GM21786 (cell line): ENCODE measurements around the gene C19orf81.
"Not testable (repeated sequence)": the region's sequence is repeated elsewhere in the genome, so short reads cannot be mapped to it uniquely, and the experiment has no call there.

Source experiments
- ATAC-seq: cut with Tn5 transposase; IDR thresholded peaks from one replicate; pipeline ENCODE4 v1.9.1; 2021; ENCODE audit not compliant: unreplicated experiment

C19orf81 gene

DNA sequence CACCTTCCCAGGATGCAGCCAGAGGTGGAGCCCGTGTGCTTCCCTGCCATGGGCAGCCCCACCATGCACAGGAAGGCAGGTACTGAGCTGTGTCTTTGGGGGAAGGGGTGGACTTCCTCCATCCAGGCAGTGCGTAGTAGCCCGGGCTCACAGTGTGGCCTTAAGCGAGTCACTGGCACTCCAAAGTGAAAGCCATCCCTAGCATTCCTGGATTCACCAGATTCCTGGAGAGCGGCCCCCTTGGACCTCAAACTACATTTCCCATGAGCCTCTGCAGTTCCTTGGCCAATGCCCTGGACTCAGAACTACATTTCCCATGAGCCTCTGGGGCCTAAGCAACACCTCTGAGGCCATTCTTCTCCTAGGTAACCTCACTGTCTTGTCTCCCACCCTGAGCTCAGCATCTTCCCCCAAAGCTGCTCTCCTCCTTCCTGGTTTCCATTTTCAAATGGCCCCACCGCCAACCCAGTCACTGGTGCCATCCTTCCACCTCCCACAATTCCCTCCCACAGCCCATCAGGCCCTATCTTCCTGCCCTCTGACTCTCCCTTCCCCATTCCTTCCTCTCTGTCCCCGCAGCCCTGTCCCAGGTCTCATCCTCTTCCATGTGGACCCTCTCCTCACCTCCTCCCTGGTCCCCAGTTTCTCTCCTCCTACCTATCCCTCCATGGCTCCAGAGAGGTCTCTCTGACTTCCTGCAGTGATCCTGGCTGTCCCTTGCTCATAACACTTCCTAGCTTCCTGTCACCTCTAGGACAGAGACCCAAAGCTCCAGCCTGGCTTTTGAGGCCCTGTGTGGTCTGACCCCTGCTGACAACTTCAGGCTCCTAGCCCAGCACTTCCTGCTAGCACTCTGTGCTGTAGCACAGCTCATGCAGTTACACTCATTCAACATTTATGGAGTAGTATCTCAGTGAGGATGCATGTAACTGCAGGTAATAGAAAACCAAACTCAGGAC, at the start of gene C19orf81:
Gene C19orf81 (plus strand): TSS at position 13 of the 959 bp plus-strand sequence. CDS start 0 bp downstream, at position 13.
- ATAC-seq: no peak

DNA sequence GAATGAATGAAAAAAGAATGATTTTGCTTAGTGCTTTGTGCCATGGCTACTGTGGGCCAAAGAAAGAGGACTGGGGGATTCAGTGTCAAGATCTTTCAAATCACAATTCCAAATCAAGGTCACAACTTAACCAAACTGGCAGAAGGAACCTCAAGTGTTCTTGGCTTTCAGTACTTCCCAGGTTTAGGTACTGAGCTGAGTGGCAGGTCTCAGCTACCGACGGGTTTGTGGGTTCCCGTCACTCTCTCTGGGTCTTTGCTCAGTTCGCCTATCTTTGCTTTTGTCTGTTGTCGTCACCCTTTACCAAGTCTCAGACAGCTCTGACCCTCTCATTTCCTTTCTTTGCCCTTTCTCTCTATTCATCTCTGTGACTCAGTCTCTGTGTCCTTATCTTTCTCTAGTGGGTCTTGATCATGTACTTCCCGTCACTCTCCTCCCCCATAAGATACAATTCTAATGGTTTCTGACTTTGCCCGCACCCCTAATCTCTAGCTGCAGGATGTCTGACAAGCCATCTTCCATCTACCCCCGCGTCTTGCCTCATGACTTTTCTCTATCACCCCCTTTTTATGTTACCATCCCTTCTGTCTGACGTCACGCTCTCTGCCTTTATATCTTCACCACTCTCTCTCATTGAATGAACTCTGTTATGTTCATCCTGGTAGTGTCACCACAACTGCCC, 47.7 kb upstream of the C19orf81 start:
- no peak for ATAC-seq

DNA sequence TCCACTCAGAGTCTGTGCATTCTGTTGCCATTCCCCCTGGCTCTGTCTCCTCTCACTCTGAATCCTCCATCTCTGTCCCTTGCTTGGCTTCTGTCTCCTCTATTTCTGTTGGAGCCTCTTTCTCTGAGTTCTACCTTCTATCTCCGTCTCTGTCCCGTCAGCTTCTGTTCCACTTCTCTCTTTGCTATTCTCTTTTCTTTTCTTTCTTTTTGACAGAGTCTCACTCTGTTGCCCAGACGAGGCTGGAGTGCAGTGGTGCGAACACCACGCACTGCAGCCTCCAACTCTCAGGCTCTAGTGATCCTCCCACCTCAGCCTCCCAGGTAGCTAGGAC, 47.2 kb upstream of the C19orf81 start:
- ATAC-seq: no peak

- no peak for ATAC-seq
Observed at GRCh38 chr19:50602496-50602895, 46.7 kb upstream of the C19orf81 start.

GRCh38 chr19:50602935-50603334, 46.3 kb upstream of the C19orf81 start:
- no peak for ATAC-seq

- ATAC-seq: not testable (repeated sequence)
Observed at GRCh38 chr19:50604264-50605073, 44.8 kb upstream of the C19orf81 start.

- ATAC-seq: not testable (repeated sequence)
Observed at GRCh38 chr19:50606059-50606836, 43.0 kb upstream of the C19orf81 start.

DNA sequence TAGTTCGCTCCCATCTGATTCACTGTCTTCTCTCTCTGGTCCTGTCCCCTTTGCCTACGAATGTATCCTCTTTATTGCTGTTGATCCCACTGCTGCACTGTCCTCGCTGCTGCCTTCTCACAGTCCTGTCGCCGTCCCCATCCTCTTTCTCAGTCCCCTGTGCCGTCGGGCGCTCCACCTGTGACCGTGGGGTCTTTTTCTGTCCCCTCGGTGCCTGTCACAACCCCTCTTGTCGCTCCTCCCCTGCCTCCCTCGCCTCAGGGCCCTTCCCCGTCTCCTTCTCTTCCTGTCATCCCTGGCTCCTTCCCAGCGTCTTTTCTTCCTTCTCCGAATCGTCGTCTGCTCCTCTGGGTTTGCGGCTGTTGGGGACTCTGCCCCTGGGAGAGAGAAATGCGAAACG, 41.9 kb upstream of the C19orf81 start:
- ATAC-seq: no peak

DNA sequence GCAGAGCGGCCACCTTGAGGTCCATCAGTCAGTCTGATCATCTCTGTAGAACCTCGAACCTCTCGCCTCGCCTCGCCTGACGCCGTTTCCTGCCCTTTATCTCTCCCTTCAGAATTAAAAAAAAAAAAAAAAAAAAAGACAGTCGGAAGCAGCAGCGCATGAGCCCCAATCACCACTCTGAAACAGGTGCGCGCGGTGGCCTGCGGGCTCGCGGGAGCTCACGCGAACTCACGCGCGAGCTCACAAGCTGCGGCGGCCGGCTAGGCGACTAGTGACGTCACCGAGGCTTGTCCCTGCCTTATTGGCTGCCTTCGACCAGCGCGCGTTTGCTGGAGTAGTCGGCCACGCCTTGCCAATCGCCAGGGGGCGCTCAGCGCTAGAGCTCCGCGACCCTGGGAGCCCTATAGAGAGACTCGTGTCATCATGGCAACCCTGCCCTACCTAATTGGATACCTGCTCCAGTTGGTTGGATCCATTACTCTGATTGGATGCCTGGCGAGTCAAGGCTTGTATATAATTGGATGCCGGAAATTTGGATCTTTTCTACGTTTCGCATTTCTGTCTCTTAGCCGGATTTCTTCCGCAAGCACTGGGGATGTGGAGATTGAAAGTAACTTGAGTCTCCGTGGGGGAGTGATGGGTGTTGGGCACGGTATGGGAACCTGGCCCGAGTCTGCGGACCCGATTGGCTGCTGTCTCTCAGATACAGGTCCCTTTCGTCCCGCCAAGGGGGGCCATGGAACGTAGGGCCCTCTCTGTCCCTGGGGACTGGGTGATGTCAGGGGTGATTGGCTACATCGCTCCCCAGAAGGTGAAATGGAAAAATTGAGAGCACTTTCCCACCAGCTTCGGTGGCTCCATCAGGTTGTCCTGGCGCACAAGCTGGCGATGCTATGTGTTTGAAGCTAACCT, 41.1 kb upstream of the C19orf81 start:
- no peak for ATAC-seq

GRCh38 chr19:50612504-50613404, 36.5 kb upstream of the C19orf81 start:
- ATAC-seq: not testable (repeated sequence)

GRCh38 chr19:50618379-50618778, 30.9 kb upstream of the C19orf81 start:
- ATAC-seq: not testable (repeated sequence)

DNA sequence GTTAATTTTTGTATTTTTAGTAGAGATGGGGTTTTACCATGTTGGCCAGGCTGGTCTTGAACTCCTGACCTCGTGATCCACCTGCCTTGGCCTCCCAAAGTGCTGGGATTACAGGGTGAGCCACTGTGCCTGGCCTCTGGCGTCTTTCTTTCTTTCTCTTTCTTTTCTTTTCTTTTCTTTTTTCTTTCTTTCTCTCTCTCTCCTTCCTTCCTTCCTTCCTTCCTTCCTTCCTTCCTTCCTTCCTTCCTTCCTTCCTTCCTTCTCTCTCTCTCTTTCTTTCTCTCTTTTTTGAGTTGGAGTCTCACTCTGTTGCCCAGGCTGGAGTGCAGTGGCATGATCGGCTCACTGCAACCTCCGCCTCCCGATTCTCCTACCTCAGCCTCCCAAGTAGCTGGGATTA, 30.1 kb upstream of the C19orf81 start:
- not testable (repeated sequence) for ATAC-seq

DNA sequence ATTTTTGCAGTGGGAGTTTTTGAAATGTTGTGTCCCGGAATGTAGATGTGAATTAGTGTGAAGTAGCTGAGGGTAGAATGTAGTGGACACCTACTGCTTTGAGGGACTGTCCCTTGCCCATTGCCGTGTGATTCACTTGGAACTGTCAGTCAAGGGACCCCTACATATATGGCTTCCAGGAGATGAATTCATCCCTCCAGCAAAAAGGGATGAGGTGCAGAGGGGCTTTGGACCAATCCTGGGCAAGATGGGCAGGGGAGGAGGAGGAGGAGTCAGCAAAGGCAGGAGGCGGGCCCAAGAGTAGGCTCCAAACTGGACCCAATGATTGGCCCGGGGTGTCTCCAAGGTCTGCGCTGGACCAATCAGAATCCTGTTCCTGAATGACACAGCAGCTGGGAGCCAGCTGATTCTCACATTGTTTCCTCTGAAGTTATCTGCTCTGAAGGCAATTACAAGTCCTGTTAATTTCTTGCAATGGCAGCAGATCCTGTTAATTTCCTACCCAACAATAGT, 28.8 kb upstream of the C19orf81 start:
- ATAC-seq: not testable (repeated sequence)

DNA sequence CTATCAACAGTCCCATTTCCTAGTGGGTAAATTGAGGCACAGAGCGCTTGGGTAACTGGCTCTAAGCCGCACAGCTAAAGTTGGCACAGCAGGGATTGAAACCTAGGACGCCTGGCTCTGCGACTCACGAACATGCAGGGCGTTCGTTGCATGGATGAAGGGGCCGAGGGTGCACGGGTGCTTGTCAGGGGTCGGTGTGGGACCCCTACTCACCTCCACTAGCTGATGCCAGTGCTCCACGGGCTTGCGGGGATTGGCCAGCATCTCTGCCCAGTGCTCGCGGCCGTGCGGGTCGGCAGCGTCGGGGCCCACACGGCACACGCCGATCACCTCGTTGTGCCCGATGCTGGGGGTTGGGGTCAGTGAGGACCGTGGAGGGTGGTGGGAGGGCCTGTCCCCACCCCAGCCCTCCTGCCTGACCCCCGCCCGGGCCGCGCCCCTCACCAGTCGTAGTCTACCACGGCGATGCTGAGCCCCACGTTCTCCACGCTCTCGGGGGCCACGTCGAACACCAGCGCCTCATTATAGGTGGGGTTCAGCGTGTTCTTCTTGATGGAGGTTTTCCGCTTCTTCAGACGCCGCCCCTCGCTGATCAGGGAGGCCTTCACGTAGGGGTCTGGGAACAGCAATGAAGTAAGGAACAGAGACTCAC, 24.2 kb upstream of the C19orf81 start:
- no peak for ATAC-seq

DNA sequence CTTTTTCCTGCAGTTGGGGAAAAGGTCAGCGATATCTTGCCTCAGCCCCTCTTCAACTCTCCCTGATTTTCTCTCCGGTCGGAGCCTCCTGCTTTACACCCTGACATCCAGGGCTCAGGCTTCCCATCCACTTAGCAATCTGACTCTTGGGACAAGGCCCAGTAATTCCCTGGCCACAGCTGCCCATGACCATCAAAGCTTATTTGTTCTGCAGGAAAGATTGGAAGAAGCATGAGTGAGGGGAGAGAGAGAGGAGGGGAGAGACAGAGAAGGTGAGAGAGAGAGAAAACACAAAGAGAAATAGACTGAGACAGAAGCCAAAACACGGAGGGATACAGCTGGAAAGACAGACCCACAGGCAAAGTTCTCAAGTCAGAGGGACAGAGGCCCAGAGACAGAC, 23.2 kb upstream of the C19orf81 start:
- no peak for ATAC-seq

- ATAC-seq: no peak
Observed at GRCh38 chr19:50626795-50627194, 22.4 kb upstream of the C19orf81 start.

- ATAC-seq: no peak
Observed at GRCh38 chr19:50628146-50628545, 21.1 kb upstream of the C19orf81 start.

- no peak for ATAC-seq
Observed at GRCh38 chr19:50628551-50628950, 20.7 kb upstream of the C19orf81 start.
